Measurements from ENCODE around the gene TIGD2. TPM values are rescaled to one million over a fixed set of nuclear protein-coding genes. Genes with fewer than 3 reads are reported as not detected.

TIGD2 gene
- total and polyA plus RNA-seq, 9 donors = 4.8 to 6.5 (median 6.2) TPM

DNA sequence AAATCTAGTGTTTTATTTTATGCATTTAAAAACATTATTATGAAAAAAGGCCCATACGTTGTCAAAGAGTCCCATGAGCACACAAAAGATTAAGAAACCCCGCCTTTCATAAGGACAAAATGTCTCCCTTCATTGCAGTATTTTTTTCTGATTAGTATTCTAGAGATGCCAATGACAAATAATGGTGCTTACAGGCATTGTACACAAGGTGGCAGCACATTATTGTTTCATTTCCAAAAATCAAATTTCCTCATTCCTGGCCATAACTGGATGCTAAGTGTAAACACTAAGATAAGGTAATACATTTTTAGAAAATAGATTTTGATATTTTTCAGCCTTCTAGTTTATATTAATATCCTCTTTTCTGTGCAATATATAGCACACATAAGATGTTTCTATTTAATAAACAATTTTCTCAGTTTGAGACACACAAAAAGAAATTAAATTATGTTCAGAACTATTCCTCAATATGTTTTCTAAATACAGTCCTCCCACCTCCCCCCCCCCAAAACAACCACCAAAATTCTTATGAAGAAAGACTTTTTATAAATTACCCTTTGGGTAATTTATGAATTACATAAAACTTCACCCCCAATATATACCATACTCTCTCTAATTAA lies 47.7 kb downstream of the TIGD2 start:
- Histone ChIP-seq H3K4me3 (ENCODE audit: low read length) (no peak overlapping the region), H3K9me3 (replicated peaks; ENCODE audit: control insufficient read depth, low read depth, low read length) (no peaks in the 10 kb centered on the region), H3K36me3 (ENCODE audit: control insufficient read depth, insufficient read depth, low read length) (no peaks in the 10 kb centered on the region), H3K27ac (ENCODE audit: low read length) (no peak overlapping the region), H3K27me3 (ENCODE audit: control insufficient read depth, insufficient read depth, low read length) (no peaks in the 10 kb centered on the region), H3K4me1 (ENCODE audit: control insufficient read depth, insufficient read depth, low read length) (no peaks in the 10 kb centered on the region)
- peak; percentile 61 for DNase-seq
- WGBS (ENCODE audit: insufficient coverage) = no CpG with 5 or more reads among the region's 2 CpGs

- WGBS (ENCODE audit: insufficient coverage) = no CpG with 5 or more reads among the region's 2 CpGs
These were observed 49.5 kb downstream of the TIGD2 start for GRCh38 chr4:89160806-89161205.

DNA sequence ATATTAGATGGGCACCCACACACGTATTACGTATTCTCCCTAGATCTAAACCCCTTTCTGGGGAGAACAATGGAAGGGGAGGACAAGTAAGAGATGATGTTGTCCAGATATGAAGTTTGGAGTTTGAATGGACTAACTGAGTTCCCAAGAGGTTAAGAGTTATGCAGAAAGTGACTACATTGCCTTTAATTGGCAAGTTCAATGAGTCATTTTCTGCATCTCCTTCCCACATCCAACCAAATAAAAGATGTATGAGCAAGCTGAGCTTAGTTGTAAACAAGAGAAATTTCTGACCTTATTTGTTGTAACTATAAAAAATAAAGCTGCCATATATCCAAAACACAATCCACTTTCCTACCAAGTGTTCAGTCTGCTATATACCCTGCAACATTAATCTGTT lies 50.5 kb downstream of the TIGD2 start:
- H3K9me3 ChIP-seq (replicated peaks; ENCODE audit: control insufficient read depth, low read depth, low read length) = no peaks in the 10 kb centered on the region
- H3K4me1 ChIP-seq (ENCODE audit: control insufficient read depth, insufficient read depth, low read length) = no peaks in the 10 kb centered on the region
- no peak overlapping the region for H3K27ac ChIP-seq (ENCODE audit: low read length)
- H3K36me3 ChIP-seq (ENCODE audit: control insufficient read depth, insufficient read depth, low read length) = no peaks in the 10 kb centered on the region
- WGBS (ENCODE audit: insufficient coverage) = no CpG with 5 or more reads among the region's 2 CpGs
- no peak overlapping the region for H3K4me3 ChIP-seq (ENCODE audit: low read length)
- no peaks in the 10 kb centered on the region for H3K27me3 ChIP-seq (ENCODE audit: control insufficient read depth, insufficient read depth, low read length)
- DNase-seq = no peak

More at GRCh38 chr4:89160806-89161205, 49.5 kb downstream of the TIGD2 start:
- Histone ChIP-seq H3K4me1 (ENCODE audit: control insufficient read depth, insufficient read depth, low read length) (no peaks in the 10 kb centered on the region), H3K9me3 (replicated peaks; ENCODE audit: control insufficient read depth, low read depth, low read length) (no peaks in the 10 kb centered on the region), H3K4me3 (ENCODE audit: low read length) (no peak overlapping the region), H3K27ac (ENCODE audit: low read length) (no peak overlapping the region), H3K27me3 (ENCODE audit: control insufficient read depth, insufficient read depth, low read length) (no peaks in the 10 kb centered on the region), H3K36me3 (ENCODE audit: control insufficient read depth, insufficient read depth, low read length) (no peaks in the 10 kb centered on the region)
- DNase-seq = no peak

- DNase-seq = no peak
- Histone ChIP-seq H3K36me3 (ENCODE audit: control insufficient read depth, insufficient read depth, low read length) (no peaks in the 10 kb centered on the region), H3K27ac (ENCODE audit: low read length) (no peak overlapping the region), H3K4me1 (ENCODE audit: control insufficient read depth, insufficient read depth, low read length) (no peaks in the 10 kb centered on the region), H3K9me3 (replicated peaks; ENCODE audit: control insufficient read depth, low read depth, low read length) (no peaks in the 10 kb centered on the region), H3K4me3 (ENCODE audit: low read length) (no peak overlapping the region), H3K27me3 (ENCODE audit: control insufficient read depth, insufficient read depth, low read length) (no peaks in the 10 kb centered on the region)
- 20% methylated on average over 1 of the region's 3 CpGs for WGBS (ENCODE audit: insufficient coverage)
These were observed 51.2 kb downstream of the TIGD2 start for GRCh38 chr4:89162496-89162895.

DNA sequence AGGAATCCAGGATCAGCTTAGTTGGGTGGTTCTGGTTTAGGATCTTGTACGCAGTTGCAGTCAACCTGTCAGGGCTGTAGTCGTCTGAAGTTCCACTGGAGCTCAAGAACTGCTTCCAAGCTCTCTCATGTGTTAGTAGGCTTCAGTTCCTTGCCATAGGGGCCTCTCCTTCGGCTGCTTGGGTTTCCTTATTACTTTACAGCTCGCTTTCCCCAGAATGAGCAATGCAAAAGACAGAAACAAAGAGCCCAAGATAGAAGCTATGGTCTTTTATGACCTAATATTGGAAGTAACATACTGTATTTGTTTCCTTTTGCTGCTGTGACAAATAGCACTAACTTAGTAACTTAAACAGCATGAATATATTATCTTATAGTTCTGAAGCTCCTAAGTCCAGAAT lies 51.7 kb downstream of the TIGD2 start:
- H3K4me1 ChIP-seq (ENCODE audit: control insufficient read depth, insufficient read depth, low read length) = no peaks in the 10 kb centered on the region
- no peak for DNase-seq
- no peaks in the 10 kb centered on the region for H3K36me3 ChIP-seq (ENCODE audit: control insufficient read depth, insufficient read depth, low read length)
- no CpG with 5 or more reads among the region's 4 CpGs for WGBS (ENCODE audit: insufficient coverage)
- H3K27ac ChIP-seq (ENCODE audit: low read length) = no peak overlapping the region
- no peaks in the 10 kb centered on the region for H3K27me3 ChIP-seq (ENCODE audit: control insufficient read depth, insufficient read depth, low read length)
- no peak overlapping the region for H3K4me3 ChIP-seq (ENCODE audit: low read length)
- H3K9me3 ChIP-seq (replicated peaks; ENCODE audit: control insufficient read depth, low read depth, low read length) = no peaks in the 10 kb centered on the region

- DNase-seq = no peak
- no peaks in the 10 kb centered on the region for H3K36me3 ChIP-seq (ENCODE audit: control insufficient read depth, insufficient read depth, low read length)
- no peaks in the 10 kb centered on the region for H3K4me1 ChIP-seq (ENCODE audit: control insufficient read depth, insufficient read depth, low read length)
- H3K9me3 ChIP-seq (replicated peaks; ENCODE audit: control insufficient read depth, low read depth, low read length) = no peaks in the 10 kb centered on the region
- H3K4me3 ChIP-seq (ENCODE audit: low read length) = no peak overlapping the region
- no CpG with 5 or more reads among the region's 2 CpGs for WGBS (ENCODE audit: insufficient coverage)
- H3K27ac ChIP-seq (ENCODE audit: low read length) = no peak overlapping the region
- no peaks in the 10 kb centered on the region for H3K27me3 ChIP-seq (ENCODE audit: control insufficient read depth, insufficient read depth, low read length)
These were observed 53.1 kb downstream of the TIGD2 start for GRCh38 chr4:89164400-89164799.

Other genes with a start within 250 kb of the TIGD2 start
- 39.7 TPM for gene FAM13A, start 54.3 kb upstream of the TIGD2 start, total RNA-seq
- 10 to 100 TPM; 23.8 to 40.2 (median 29.3) TPM for gene FAM13A, start 54.3 kb upstream of the TIGD2 start, polyA plus RNA-seq (ENCODE audit: insufficient read depth in 1 of 8, insufficient read length in 8 of 8, low replicate concordance in 1 of 8)
- gene GPRIN3, start 196.3 kb downstream of the TIGD2 start, total RNA-seq = 4.3 TPM
- 1 to 10 TPM; 2.0 to 3.5 (median 3.0) TPM for gene GPRIN3, start 196.3 kb downstream of the TIGD2 start, polyA plus RNA-seq (ENCODE audit: insufficient read depth in 1 of 8, insufficient read length in 8 of 8, low replicate concordance in 1 of 8)